ENCODE data around the gene COL21A1.

Gene COL21A1

DNA sequence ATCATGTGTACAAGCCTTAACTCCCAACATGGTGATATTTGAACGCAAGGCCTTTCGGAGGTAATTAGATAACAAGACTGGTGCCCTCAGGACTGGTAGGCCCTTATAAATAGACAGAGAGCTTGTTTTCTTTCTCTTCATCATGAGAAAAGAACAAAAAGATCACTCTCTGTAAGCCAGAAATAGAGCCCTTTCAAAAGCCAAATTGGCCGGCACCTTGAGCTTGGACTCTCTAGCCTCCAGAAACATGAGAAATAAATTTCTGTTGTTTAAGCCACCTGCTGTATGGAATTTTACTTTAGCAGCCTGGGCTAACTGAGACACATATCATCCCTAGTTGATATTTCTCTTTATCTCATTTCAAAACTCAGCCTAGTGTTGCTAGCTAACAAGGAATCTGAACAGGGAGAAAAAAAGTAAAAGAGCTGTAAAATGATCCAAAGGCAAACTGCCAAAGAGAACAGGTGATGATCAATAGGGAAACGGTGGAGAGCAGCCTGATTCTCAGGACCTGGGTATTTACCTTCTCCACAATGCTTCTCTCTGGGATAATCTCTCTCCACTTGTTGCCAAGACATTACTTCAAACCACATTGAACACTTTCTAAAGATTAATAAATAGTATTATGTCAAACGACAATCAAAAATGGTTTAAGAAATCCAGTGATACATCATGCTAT is 6.1 kb downstream of the COL21A1 start:
- DNase-seq (ENCODE audit: low read depth in 2 of 2), result no peak
- TF ChIP-seq, protein P1, sequence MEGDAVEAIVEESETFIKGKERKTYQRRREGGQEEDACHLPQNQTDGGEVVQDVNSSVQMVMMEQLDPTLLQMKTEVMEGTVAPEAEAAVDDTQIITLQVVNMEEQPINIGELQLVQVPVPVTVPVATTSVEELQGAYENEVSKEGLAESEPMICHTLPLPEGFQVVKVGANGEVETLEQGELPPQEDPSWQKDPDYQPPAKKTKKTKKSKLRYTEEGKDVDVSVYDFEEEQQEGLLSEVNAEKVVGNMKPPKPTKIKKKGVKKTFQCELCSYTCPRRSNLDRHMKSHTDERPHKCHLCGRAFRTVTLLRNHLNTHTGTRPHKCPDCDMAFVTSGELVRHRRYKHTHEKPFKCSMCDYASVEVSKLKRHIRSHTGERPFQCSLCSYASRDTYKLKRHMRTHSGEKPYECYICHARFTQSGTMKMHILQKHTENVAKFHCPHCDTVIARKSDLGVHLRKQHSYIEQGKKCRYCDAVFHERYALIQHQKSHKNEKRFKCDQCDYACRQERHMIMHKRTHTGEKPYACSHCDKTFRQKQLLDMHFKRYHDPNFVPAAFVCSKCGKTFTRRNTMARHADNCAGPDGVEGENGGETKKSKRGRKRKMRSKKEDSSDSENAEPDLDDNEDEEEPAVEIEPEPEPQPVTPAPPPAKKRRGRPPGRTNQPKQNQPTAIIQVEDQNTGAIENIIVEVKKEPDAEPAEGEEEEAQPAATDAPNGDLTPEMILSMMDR (IDR thresholded peaks at IDR 0.05; ENCODE audit: low read depth, low read length), result no peak
- H3K4me3 ChIP-seq (replicated peaks in 1 of 2; ENCODE audit: low read depth in 2 of 2, low read length in 2 of 2), result no peak overlapping the region

DNA sequence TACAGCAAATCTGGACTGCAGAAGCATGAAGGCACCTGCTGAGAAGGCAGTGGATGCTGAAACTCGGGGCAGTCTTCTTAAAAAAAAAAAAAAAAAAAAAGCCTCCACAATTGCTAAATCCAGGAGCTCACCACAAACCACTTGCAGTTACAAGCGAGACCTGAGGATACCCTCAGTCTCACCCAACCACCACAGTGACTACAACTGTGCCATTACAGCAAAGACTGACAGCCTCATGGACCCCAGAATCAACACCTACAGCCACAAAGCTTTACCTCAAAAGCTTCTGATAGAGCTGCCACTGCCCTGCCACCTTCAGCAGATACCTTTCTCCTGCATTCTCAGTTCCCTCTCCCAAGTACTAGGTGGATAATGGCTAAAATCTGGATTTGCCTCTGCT is 9.0 kb downstream of the COL21A1 start:
- H3K4me3 ChIP-seq (replicated peaks in 1 of 2; ENCODE audit: low read depth in 2 of 2, low read length in 2 of 2), result no peak overlapping the region
- TF ChIP-seq, protein P1 (IDR thresholded peaks at IDR 0.05; ENCODE audit: low read depth, low read length), result no peak
- no peak for DNase-seq (ENCODE audit: low read depth in 2 of 2)

DNA sequence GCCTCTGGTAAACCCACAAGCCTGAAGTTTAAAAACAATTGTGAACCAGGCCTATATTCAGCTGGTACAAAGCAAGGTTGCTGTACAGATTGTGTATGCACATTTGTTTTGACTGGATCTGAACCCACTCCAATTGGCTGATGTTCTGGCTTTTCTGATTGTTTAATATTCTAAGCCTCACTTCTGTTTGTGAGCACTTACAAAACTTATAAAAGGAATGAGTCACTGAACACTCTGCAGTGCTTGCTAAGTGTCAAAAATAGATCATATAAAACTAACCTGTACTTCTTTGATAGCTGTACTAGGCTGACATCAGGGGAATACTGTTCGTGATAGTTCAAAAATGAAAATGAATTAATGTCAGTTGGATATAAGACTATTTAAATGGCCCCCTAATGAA is 12.1 kb downstream of the COL21A1 start:
- TF ChIP-seq, protein P1 (IDR thresholded peaks at IDR 0.05; ENCODE audit: low read depth, low read length), result no peak
- DNase-seq (ENCODE audit: low read depth in 2 of 2), result peak in 1 of 2 donors; percentile 35
- no peak overlapping the region for H3K4me3 ChIP-seq (replicated peaks in 1 of 2; ENCODE audit: low read depth in 2 of 2, low read length in 2 of 2)

DNA sequence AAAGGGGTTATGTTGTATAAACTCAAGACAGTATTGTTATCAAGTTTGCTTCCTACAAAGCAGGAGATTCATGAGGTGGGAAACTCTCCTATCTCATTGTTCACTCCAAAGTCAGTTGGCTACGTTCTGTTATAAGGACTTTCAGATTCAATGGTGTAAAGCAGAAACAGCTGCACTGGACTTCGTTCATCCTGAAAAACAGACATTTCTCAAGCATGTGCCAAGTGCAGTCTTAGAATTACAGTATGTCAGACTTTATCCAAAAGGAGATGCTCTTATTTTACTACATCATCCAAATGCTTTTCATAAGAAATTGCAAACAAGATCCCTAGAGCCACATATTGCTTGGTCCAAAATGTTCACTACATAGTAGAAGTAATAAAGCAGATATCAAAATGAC is 14.9 kb downstream of the COL21A1 start:
- DNase-seq (ENCODE audit: low read depth in 2 of 2), result no peak
- TF ChIP-seq, protein P1 (IDR thresholded peaks at IDR 0.05; ENCODE audit: low read depth, low read length), result no peak
- no peak overlapping the region for H3K4me3 ChIP-seq (replicated peaks in 1 of 2; ENCODE audit: low read depth in 2 of 2, low read length in 2 of 2)

DNA sequence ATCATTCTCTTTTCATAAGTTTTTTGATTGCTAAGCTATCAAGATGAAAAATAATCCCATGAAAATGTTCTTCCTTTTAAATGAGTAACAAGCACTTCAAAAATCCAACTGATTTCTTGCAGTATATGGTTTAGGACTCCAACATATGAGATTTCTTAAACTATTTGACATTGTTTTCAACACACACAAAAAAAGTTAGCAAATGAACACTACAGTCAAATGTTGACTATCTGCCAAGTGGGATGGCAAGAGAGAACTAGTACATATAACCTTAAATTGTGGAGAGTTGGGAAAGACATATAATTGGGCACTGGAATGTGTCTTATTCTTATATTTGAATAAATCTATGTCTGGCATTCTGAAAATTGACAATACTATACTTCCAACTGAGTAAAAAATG is 15.6 kb downstream of the COL21A1 start:
- peak in 1 of 2 donors; percentile 60 for DNase-seq (ENCODE audit: low read depth in 2 of 2)
- TF ChIP-seq, protein P1 (IDR thresholded peaks at IDR 0.05; ENCODE audit: low read depth, low read length), result no peak
- no peak overlapping the region for H3K4me3 ChIP-seq (replicated peaks in 1 of 2; ENCODE audit: low read depth in 2 of 2, low read length in 2 of 2)

DNA sequence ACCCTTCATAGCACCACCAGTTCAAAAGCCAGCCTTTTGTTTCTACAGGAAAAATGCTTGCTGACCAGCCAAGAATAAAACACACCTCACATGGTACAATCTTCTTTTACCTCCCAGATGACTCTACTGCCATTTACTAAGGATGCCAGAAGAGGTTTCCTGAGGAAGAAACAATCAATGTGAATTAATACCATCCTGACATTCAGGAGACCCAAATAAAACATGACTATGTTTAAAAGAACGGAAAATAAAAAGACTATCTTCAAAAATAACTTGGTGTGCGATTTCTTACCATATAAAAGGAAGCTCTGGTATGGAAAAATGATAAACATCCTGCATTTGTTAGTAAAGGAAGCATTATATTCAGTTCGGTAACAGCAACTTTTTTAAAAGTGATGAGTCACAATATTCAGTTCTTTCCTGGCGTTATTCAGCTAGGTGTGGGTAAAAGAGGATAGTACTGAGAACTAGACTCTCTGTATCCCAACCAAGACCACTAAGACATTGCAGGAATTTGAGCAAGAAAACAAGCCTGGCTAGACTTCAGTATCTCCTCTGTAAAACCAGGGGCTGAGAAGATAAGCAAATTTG is 16.3 kb downstream of the COL21A1 start:
- TF ChIP-seq, protein P1 (IDR thresholded peaks at IDR 0.05; ENCODE audit: low read depth, low read length), result no peak
- no peak overlapping the region for H3K4me3 ChIP-seq (replicated peaks in 1 of 2; ENCODE audit: low read depth in 2 of 2, low read length in 2 of 2)
- no peak for DNase-seq (ENCODE audit: low read depth in 2 of 2)

Measured in cardiac fibroblast (primary cell).